Heart right ventricle (tissue), 16 donors: ENCODE results near the gene VPS13C. TPM values are rescaled to one million over a fixed set of nuclear protein-coding genes. Genes with fewer than 3 reads are reported as not detected.

Source experiments
- ATAC-seq, 8 donors: fragments of 200-7000 bp; cut with Tn5 transposase; one replicate each; pipeline ENCODE4 v1.9.1; 2020; ENCODE audit warnings: mild to moderate bottlenecking in 8 of 8, moderate library complexity in 8 of 8, moderate number of reproducible peaks in 1 of 8
- DNase-seq, 2 donors: peaks; one replicate each; pipeline ENCODE4 v3.0.0-alpha.2; 2020
- H3K27ac ChIP-seq, 10 donors: fragments of 200-600 bp; sonication (generic) in 2 of 10; one replicate each; pipeline versions ENCODE4 v1.5.0 to v1.8.0; 2020 to 2022; ENCODE audit warnings: mild to moderate bottlenecking in 3 of 10
- H3K27me3 ChIP-seq, 7 donors: fragments of 200-600 bp; one replicate each; pipeline ENCODE4 v1.8.0; 2021 to 2022; ENCODE audit warnings: mild to moderate bottlenecking in 2 of 7
- H3K36me3 ChIP-seq, 9 donors: fragments of 200-600 bp; sonication (generic) in 1 of 9; one replicate each; pipeline versions ENCODE4 v1.5.0 to v1.8.0; 2020 to 2022; ENCODE audit warnings: mild to moderate bottlenecking in 2 of 9
- H3K4me1 ChIP-seq, 9 donors: fragments of 200-600 bp; sonication (generic) in 1 of 9; one replicate each; pipeline versions ENCODE4 v1.5.0 to v1.8.0; 2020 to 2022; ENCODE audit warnings: mild to moderate bottlenecking in 4 of 9
- H3K4me3 ChIP-seq, 10 donors: fragments of 200-600 bp; sonication (generic) in 2 of 10; one replicate each; pipeline versions ENCODE4 v1.5.0 to v1.8.0; 2020 to 2022; ENCODE audit warnings: mild to moderate bottlenecking in 7 of 10, moderate library complexity in 2 of 10
- H3K9me3 ChIP-seq, 11 donors: fragments of 200-600 bp in 10 of 11; sonication (generic) in 2 of 11; one replicate each; pipeline versions ENCODE4 v1.5.0 to v1.8.0; 2013 to 2022; ENCODE audit warnings: mild to moderate bottlenecking in 2 of 11, control low read depth in 1 of 11, moderate library complexity in 1 of 11
- WGBS, 2 donors: extraction: QIAGEN DNeasy Blood & Tissue Kit; methylation state at CpG; one replicate each; pipeline ENCODE4 v1.1.7; 2013; ENCODE audit warnings: inconsistent platforms in 1 of 2; 5-methylcytosine and 5-hydroxymethylcytosine counted together
- intact Hi-C, 10 donors: fragments of 100-400 bp; cut with DNase I; formaldehyde crosslinking; loops; one replicate each; pipeline versions ENCODE4 v1.11.1 to v1.14.2; 2022
- polyA plus RNA-seq, 2 donors: library from polyadenylated mRNA; stranded (reverse); fragments of 200-250 nt; gene quantifications; one replicate each; pipeline ENCODE4 v1.2.3, GENCODE V29; 2013
- total RNA-seq, 10 donors: library from RNA; stranded (reverse); fragmentation: NEBNext Ultra II Directional in 3 of 10; extraction: Animal tissue kit (Norgen Biotek cat#: 25700) in 3 of 10; gene quantifications; one replicate each; pipeline versions ENCODE4 v1.2.1 to v1.2.4, GENCODE V29; 2021 to 2023
- TF ChIP-seq, protein P1 (sequence below), 9 donors: fragments of 200-600 bp; sonication (generic) in 2 of 9; IDR thresholded peaks; one replicate each; pipeline versions ENCODE4 v1.5.0 to v1.8.0; 2021 to 2022; ENCODE audit warnings: antibody characterized with exemption in 9 of 9, mild to moderate bottlenecking in 5 of 9, moderate library complexity in 1 of 9
- donor health status: Arrhythmogenic right ventricular cardiomyopathy.
- donor health status: ischemic (EF 13 %, LVEDD 7.1; RV severe dilation, severe dysfunction).
- donor health status: healthy with polysubstance abuse.
- donor health status: DM: no; HTN: yes; CAD: no.
- donor health status: DM: no; HTN: no; CAD: no.
- donor health status: ischemic (EF 25% LVEDD 6.9; RV normal size, moderate dysfunction).
- donor health status: ischemic (EF 25% LVEDD 5.7; RV mildly dilated, moderate dysfunction).
- donor health status: healthy.
- donor health status: DM: yes; HTN: yes; CAD: no.
- donor health status: Ischemic cardiomyopathy.
- donor health status: ischemic (EF 35%, LVEDD 5.7; RV mildly dilated, moderate dysfunction).
- donor health status: nonischemic (EF 11% LVEDD 7.7; RV severe dilation, severe dysfunction).
- donor health status: DM: yes; HTN: yes; CAD: no.
- donor health status: PGD.
- donor health status: ischemic (EF 29% LVEDD 5.4; RV normal size, mild dysfunction).
- donor health status: nonischemic (EF 23%, LVEDD 6.1; RV moderate dilation, normal function).

The VPS13C gene
- total and polyA plus RNA-seq, 12 donors = 7.3 to 59.0 (median 39.6) TPM

DNA sequence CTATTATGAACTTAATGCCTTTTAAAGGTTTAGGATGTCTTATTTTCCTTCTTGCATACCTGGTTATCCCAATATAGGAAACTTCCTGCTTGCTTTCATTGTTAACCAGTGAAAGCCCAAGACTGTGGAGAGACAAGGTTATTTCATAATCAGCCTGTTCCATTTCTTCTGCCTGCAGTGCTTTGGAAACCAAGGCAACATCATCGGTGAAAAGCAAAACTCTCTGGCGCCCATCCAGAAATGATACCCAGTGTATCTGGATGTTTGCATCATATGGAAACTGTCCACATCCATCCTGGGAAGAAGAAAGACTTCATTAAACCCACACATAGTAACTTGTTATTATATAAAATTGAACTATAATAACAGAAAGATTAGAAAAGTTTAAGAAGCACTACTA lies 170.1 kb downstream of the VPS13C start:
- intact Hi-C loops = no loop called here
- Histone ChIP-seq H3K27me3 (no peaks in the 10 kb centered on the region), H3K9me3 (peaks cover 0 to 28% (median 18%) of the 10 kb centered on the region in 11 donors), H3K4me1 (peaks cover 0 to 6% (median 0%) of the 10 kb centered on the region in 9 donors), H3K36me3 (peaks cover 0 to 92% (median 36%) of the 10 kb centered on the region in 9 donors), H3K27ac (no peak overlapping the region), H3K4me3 (no peak overlapping the region)
- DNase-seq (no peak), ATAC-seq (no peak)
- TF ChIP-seq, protein P1, sequence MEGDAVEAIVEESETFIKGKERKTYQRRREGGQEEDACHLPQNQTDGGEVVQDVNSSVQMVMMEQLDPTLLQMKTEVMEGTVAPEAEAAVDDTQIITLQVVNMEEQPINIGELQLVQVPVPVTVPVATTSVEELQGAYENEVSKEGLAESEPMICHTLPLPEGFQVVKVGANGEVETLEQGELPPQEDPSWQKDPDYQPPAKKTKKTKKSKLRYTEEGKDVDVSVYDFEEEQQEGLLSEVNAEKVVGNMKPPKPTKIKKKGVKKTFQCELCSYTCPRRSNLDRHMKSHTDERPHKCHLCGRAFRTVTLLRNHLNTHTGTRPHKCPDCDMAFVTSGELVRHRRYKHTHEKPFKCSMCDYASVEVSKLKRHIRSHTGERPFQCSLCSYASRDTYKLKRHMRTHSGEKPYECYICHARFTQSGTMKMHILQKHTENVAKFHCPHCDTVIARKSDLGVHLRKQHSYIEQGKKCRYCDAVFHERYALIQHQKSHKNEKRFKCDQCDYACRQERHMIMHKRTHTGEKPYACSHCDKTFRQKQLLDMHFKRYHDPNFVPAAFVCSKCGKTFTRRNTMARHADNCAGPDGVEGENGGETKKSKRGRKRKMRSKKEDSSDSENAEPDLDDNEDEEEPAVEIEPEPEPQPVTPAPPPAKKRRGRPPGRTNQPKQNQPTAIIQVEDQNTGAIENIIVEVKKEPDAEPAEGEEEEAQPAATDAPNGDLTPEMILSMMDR (IDR thresholded peaks at IDR 0.05) = no peak
- 62 to 64% methylated on average over 2 of the region's 2 CpGs for WGBS, 2 donors

DNA sequence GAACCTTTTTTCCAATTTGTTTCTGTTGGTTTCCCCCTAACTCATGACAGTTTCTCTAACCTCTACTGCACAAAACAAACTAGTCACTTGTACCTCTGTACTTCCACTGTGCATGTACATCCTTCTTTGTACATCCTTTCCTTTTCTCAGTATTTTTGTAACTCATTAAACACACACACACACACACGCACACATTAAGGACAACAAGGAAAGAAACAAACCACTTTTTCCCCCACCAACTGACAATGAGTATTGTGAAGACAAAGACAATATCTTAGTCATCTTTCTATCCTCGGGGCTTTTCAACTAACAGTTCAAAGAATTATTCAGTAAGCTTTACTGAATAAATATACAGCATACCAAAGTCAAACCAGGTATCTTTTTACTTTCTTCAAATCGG lies 170.5 kb downstream of the VPS13C start:
- DNase-seq (no peak), ATAC-seq (no peak)
- TF ChIP-seq, protein P1 (IDR thresholded peaks at IDR 0.05) = no peak
- intact Hi-C loops = no loop called here
- no peaks in the 10 kb centered on the region for H3K27me3 ChIP-seq
- 87 to 92% methylated on average over 3 of the region's 3 CpGs for WGBS, 2 donors
- H3K4me3 ChIP-seq = no peak overlapping the region
- H3K27ac ChIP-seq = no peak overlapping the region
- H3K4me1 ChIP-seq = peaks cover 0 to 6% (median 0%) of the 10 kb centered on the region in 9 donors
- peaks cover 0 to 26% (median 17%) of the 10 kb centered on the region in 11 donors for H3K9me3 ChIP-seq
- peaks cover 0 to 88% (median 33%) of the 10 kb centered on the region in 9 donors for H3K36me3 ChIP-seq

DNA sequence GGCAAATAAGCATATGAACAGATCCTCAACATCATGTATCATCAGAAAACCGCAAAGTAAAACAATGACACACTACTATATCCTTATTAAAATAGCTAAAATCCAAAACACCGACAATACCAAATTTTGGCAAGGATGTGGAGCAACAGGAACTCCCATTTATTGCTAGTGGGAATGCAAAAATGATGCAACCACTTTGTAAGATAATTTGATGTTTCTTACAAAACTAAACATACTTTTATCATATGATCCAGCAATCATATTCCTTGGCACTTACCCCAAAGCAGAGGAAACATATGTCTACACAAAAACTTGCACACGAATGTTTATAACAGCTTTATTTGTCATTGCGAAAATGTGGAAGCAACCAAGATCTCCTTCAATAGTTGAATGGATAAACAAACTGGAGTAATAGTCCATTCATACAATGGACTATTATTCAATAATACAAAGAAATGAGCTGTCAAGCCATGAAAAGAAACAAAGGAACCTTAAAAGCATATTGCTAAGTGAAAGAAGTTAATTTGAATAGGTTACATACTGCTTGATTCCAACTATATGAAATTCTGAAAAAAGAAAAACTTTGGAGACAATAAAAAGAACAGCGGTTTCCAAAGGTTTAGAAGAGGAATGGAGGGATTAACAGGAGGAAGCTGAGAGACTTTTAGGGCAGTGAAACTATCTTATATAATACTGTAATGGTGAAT lies 172.0 kb downstream of the VPS13C start:
- H3K27me3 ChIP-seq = no peaks in the 10 kb centered on the region
- peaks cover 0 to 11% (median 6%) of the 10 kb centered on the region in 11 donors for H3K9me3 ChIP-seq
- WGBS, 2 donors = 83 to 89% methylated on average over 5 of the region's 5 CpGs
- TF ChIP-seq, protein P1 (IDR thresholded peaks at IDR 0.05) = no peak
- H3K27ac ChIP-seq = no peak overlapping the region
- peaks cover 0 to 77% (median 22%) of the 10 kb centered on the region in 9 donors for H3K36me3 ChIP-seq
- no peak overlapping the region for H3K4me3 ChIP-seq
- ATAC-seq (no peak), DNase-seq (no peak)
- intact Hi-C loops = no loop called here
- peaks cover 0 to 6% (median 0%) of the 10 kb centered on the region in 9 donors for H3K4me1 ChIP-seq

DNA sequence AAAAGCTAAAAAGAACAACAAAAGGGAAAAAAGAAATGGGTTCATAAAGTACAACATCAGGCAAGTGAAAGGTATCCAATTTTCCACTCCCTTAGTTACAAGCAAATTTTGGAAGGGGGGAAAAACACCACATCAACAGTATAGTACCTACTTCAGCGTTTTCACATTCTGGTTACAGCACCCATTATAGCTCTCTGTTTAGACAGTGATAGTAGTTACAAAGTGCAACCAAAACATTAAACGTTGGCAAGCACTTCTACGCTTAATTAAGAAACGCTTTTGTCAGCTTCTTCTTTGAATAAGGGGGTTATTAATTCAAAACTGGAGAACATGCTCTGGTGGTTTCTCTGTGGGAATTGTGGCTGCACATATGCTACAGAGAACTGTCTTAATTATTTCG lies 180.2 kb downstream of the VPS13C start:
- Histone ChIP-seq H3K36me3 (peaks cover 0 to 85% (median 12%) of the 10 kb centered on the region in 9 donors), H3K9me3 (no peaks in the 10 kb centered on the region), H3K4me3 (no peak overlapping the region), H3K4me1 (no peaks in the 10 kb centered on the region), H3K27ac (no peak overlapping the region), H3K27me3 (no peaks in the 10 kb centered on the region)
- TF ChIP-seq, protein P1 (IDR thresholded peaks at IDR 0.05) = no peak
- no peak for DNase-seq
- WGBS, 2 donors = 72 to 80% methylated on average over 5 of the region's 5 CpGs
- ATAC-seq = no peak
- intact Hi-C loops = no loop called here
